IMR-90 (cell line): ENCODE results near the gene USP36. TPM values are rescaled to one million over a fixed set of nuclear protein-coding genes. Genes with fewer than 3 reads are reported as not detected.

Source experiments
- ATAC-seq: fragments of 200-7000 bp; cut with Tn5 transposase; 2 replicates; pipeline ENCODE4 v1.9.1; 2020; ENCODE audit warnings: low read depth, mild to moderate bottlenecking, moderate library complexity
- BruUV-seq: library from RNA; stranded (reverse); fragments of 400-500 nt; replicated peaks from 2 replicates; lab custom pipeline; 2021; lab: Mats Ljungman, UMichigan
- CTCF ChIA-PET: fragments of 300-600 bp; formaldehyde crosslinking; extraction: SDS; loops from one replicate; lab custom pipeline; 2021; ENCODE audit warnings: antibody characterized with exemption; lab: Yijun Ruan, JAX
- POLR2A ChIA-PET: fragments of 300-600 bp; sonication (Branson Sonifier 250); formaldehyde crosslinking; loops from one replicate; lab custom pipeline; 2022; ENCODE audit warnings: antibody characterized with exemption; ENCODE audit not compliant: unreplicated experiment; lab: Charles Lee
- DNase-seq: peaks from one replicate; pipeline ENCODE4 v3.0.0; 2013
- H2AFZ ChIP-seq: replicated peaks from 2 replicates; pipeline ENCODE3; 2013; ENCODE audit warnings: low read length, mild to moderate bottlenecking; ENCODE audit not compliant: poor library complexity
- H2AK5ac ChIP-seq: 2 replicates; pipeline ENCODE4 v1.6.1; 2013; ENCODE audit warnings: low read depth, low read length, inconsistent platforms
- H2AK9ac ChIP-seq: replicated peaks from 2 replicates; pipeline ENCODE3; 2013; ENCODE audit warnings: mild to moderate bottlenecking, low read depth, low read length, moderate library complexity; ENCODE audit not compliant: poor library complexity
- H2BK120ac ChIP-seq: 2 replicates; pipeline ENCODE4 v1.6.1; 2013; ENCODE audit warnings: low read depth, low read length, inconsistent platforms
- H2BK15ac ChIP-seq: 3 replicates; pipeline ENCODE4 v1.6.1; 2013; ENCODE audit warnings: low read depth, low read length, inconsistent platforms
- H2BK20ac ChIP-seq: 2 replicates; pipeline ENCODE4 v1.6.1; 2013; ENCODE audit warnings: low read depth, mild to moderate bottlenecking, inconsistent platforms, low read length, moderate library complexity
- H2BK5ac ChIP-seq: 2 replicates; pipeline ENCODE4 v1.6.1; 2013; ENCODE audit warnings: mild to moderate bottlenecking, low read depth, low read length, inconsistent platforms; ENCODE audit not compliant: poor library complexity, severe bottlenecking
- H3K14ac ChIP-seq: replicated peaks from 2 replicates; pipeline ENCODE4 v1.6.1; 2013; ENCODE audit warnings: low read depth, low read length, inconsistent platforms
- H3K18ac ChIP-seq: 2 replicates; pipeline ENCODE4 v1.6.1; 2013; ENCODE audit warnings: low read depth, low read length, control low read depth
- H3K23ac ChIP-seq: 2 replicates; pipeline ENCODE4 v1.6.1; 2013; ENCODE audit warnings: low read depth, low read length, inconsistent platforms
- H3K27ac ChIP-seq: 2 replicates; pipeline ENCODE4 v1.5.1; 2013; ENCODE audit warnings: mild to moderate bottlenecking, control low read depth, low read length; ENCODE audit not compliant: insufficient read depth
- H3K27me3 ChIP-seq: 2 replicates; pipeline ENCODE4 v1.6.1; 2013; ENCODE audit warnings: low read length; ENCODE audit not compliant: control insufficient read depth, insufficient read depth
- H3K36me3 ChIP-seq: 2 replicates; pipeline ENCODE4 v1.6.1; 2013; ENCODE audit warnings: low read length, mixed read lengths; ENCODE audit not compliant: control insufficient read depth, insufficient read depth
- H3K4ac ChIP-seq: 2 replicates; pipeline ENCODE4 v1.6.1; 2013; ENCODE audit warnings: low read depth, low read length, inconsistent platforms
- H3K4me1 ChIP-seq: 2 replicates; pipeline ENCODE4 v1.6.1; 2013; ENCODE audit warnings: low read length, mixed read lengths; ENCODE audit not compliant: control insufficient read depth, insufficient read depth
- H3K4me2 ChIP-seq: 2 replicates; pipeline ENCODE4 v1.6.1; 2013; ENCODE audit warnings: low read depth, mild to moderate bottlenecking, control low read depth, low read length, moderate library complexity
- H3K4me3 ChIP-seq: 2 replicates; pipeline ENCODE4 v1.5.1; 2013; ENCODE audit warnings: low read depth, mild to moderate bottlenecking, control low read depth, low read length, moderate library complexity; ENCODE audit not compliant: insufficient read depth
- H3K56ac ChIP-seq: 2 replicates; pipeline ENCODE4 v1.6.1; 2013; ENCODE audit warnings: low read length, inconsistent platforms; ENCODE audit not compliant: insufficient read depth; ENCODE audit errors: extremely low read depth
- H3K79me1 ChIP-seq, 2 experiments: 2 replicates each; pipeline ENCODE4 v1.6.1; 2013; ENCODE audit warnings: low read length in 2 of 2, inconsistent platforms in 1 of 2, low read depth in 1 of 2
- H3K9ac ChIP-seq: 2 replicates; pipeline ENCODE4 v1.6.1; 2013; ENCODE audit warnings: low read depth, low read length, control low read depth
- H3K9me1 ChIP-seq: 2 replicates; pipeline ENCODE4 v1.6.1; 2013; ENCODE audit warnings: low read length, inconsistent platforms; ENCODE audit not compliant: insufficient read depth
- H3K9me3 ChIP-seq: 2 replicates; pipeline ENCODE4 v1.6.1; 2013; ENCODE audit warnings: low read length; ENCODE audit not compliant: control insufficient read depth, insufficient read depth
- H4K20me1 ChIP-seq: 2 replicates; pipeline ENCODE4 v1.6.1; 2013; ENCODE audit warnings: low read length, inconsistent platforms; ENCODE audit not compliant: insufficient read depth
- H4K5ac ChIP-seq: 2 replicates; pipeline ENCODE4 v1.6.1; 2013; ENCODE audit warnings: mild to moderate bottlenecking, low read depth, low read length, control low read depth
- H4K8ac ChIP-seq, 2 experiments: 2 replicates each; pipeline ENCODE4 v1.6.1; 2013; ENCODE audit warnings: low read depth in 2 of 2, low read length in 2 of 2, control low read depth in 1 of 2, inconsistent platforms in 1 of 2
- H4K91ac ChIP-seq: 2 replicates; pipeline ENCODE4 v1.6.1; 2013; ENCODE audit warnings: low read depth, low read length, inconsistent platforms; ENCODE audit not compliant: insufficient read depth
- RCOR1 ChIP-seq: IDR thresholded peaks from 2 replicates; pipeline ENCODE4 v1.6.1; 2012; ENCODE audit warnings: mild to moderate bottlenecking, low read length, improper control_type of control experiment; ENCODE audit not compliant: insufficient replicate concordance
- WGBS, 2 experiments: methylation state at CpG; one replicate each; pipeline versions ENCODE4 v1.1.5 to v1.1.7; 2013; ENCODE audit warnings: missing lambda C conversion rate in 2 of 2; ENCODE audit not compliant: insufficient read length in 1 of 2; ENCODE audit errors: extremely low coverage in 2 of 2; 5-methylcytosine and 5-hydroxymethylcytosine counted together
- dilution Hi-C: fragments of 300-500 bp; cut with HindIII; formaldehyde crosslinking; loops from one replicate; pipeline ENCODE4 v1.14.3; 2018; ENCODE audit warnings: low sequenced_read_pairs; ENCODE audit not compliant: unreplicated experiment
- in situ Hi-C: fragments of 300-500 bp; cut with MboI; formaldehyde crosslinking; loops from 3 replicates; pipeline ENCODE4 v1.14.3; 2019; ENCODE audit warnings: low sequenced_read_pairs, inconsistent platforms, mixed read lengths
- intact Hi-C: fragments of 100-400 bp; cut with micrococcal nuclease; formaldehyde crosslinking; loops from 2 replicates; pipeline ENCODE4 v1.10.0; 2022
- polyA plus RNA-seq, 3 experiments: library from polyadenylated mRNA; depleted of rRNA; stranded (reverse); fragments of >200 nt; gene quantifications; 2 replicates each; pipeline ENCODE4 v1.2.3, GENCODE V29; 2012; ENCODE audit warnings: low replicate concordance in 1 of 3
- total RNA-seq: library from RNA; depleted of rRNA; stranded (reverse); fragments of >200 nt; gene quantifications from 2 replicates; pipeline ENCODE4 v1.2.3, GENCODE V29; 2012

USP36 gene
- total and polyA plus RNA-seq, 2 of the 4 experiments (the other 2 are of a cell fraction) = 30.6 to 38.3 TPM

- CTCF ChIA-PET = no interaction called here
- H3K27me3 ChIP-seq = no peaks in the 10 kb centered on the region
- H2BK5ac ChIP-seq = no peak overlapping the region
- WGBS, 2 experiments = no CpG with 5 or more reads among the region's 8 CpGs
- no peak for DNase-seq
- H3K27ac ChIP-seq = peak overlapping the region; percentile 86; the same call in 1 of the 2 replicates
- no peak overlapping the region for H3K56ac ChIP-seq
- intact Hi-C loops (no loop called here), in situ Hi-C loops (no loop called here), dilution Hi-C loops (no loop called here)
- TF ChIP-seq RCOR1 = no peak
- no TSS peak for BruUV-seq
- 0 out of 2 replicates have a peak overlapping the region, but pooled peaks have one; percentile 50 for H3K23ac ChIP-seq
- H3K4me3 ChIP-seq = no peak overlapping the region
- no peak overlapping the region for H4K91ac ChIP-seq
- peak overlapping the region; percentile 80 for H2AK5ac ChIP-seq
- peak overlapping the region; percentile 14; the same call in 1 of the 2 replicates for H3K14ac ChIP-seq
- H3K79me1 ChIP-seq = peaks cover 35 to 90% of the 10 kb centered on the region in 2 experiments
- H2BK120ac ChIP-seq = peak overlapping the region; percentile 9; the same call in 1 of the 2 replicates
- H3K9ac ChIP-seq = no peak overlapping the region
- H3K9me1 ChIP-seq = peaks cover 49% of the 10 kb centered on the region
- POLR2A ChIA-PET = no interaction called here
- peaks cover 57% of the 10 kb centered on the region for H4K20me1 ChIP-seq
- H2BK20ac ChIP-seq = no peak overlapping the region; the same call in 1 of the 2 replicates
- peak overlapping the region in 1 of 2 experiments; percentile 12; a peak in 1 of 4 replicates for H4K8ac ChIP-seq
- no peaks in the 10 kb centered on the region for H3K9me3 ChIP-seq
- peak overlapping the region; percentile 40 for H3K4ac ChIP-seq
- H3K4me1 ChIP-seq = peaks cover 44% of the 10 kb centered on the region
- H2AK9ac ChIP-seq = peak overlapping the region; percentile 33
- no peak for ATAC-seq
- H2AFZ ChIP-seq = no peak overlapping the region
- H3K18ac ChIP-seq = no peak overlapping the region
- no peak overlapping the region for H4K5ac ChIP-seq
- peak overlapping the region; percentile 26; the same call in 1 of the 3 replicates for H2BK15ac ChIP-seq
- H3K4me2 ChIP-seq = no peak overlapping the region
- peaks cover 6% of the 10 kb centered on the region; the same call in 1 of the 2 replicates for H3K36me3 ChIP-seq
Measured at GRCh38 chr17:78885956-78886355, 45.3 kb upstream of the USP36 start.
